ENCODE measurements around the gene CDKAL1.

DNA sequence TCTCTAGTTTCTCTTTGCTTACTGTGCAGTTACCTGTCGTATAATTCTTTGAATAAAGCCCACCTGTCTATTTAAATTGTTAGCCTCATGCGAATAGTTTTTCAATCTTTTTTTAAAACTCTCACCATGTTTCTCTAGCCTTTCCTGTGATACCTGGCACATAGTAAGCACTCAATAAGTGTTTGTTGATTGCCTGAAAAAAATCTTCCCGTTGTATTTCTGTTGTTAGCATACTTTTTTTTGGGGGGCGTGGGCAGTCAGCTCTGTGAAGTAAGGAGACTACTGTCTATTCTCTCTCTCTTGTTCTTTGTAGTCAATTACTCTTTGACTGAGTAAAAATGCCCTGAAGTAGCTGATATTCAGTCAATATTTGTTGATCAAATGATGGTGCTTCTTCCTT, 205.8 kb downstream of the CDKAL1 start:
- TF ChIP-seq CTCF (IDR thresholded peaks at IDR 0.05) (no peak), EZH2 (IDR thresholded peaks at IDR 0.05) (no peak)

Data from neural progenitor cell (in vitro differentiated cells).